NCI-H2196 treated with DMSO at 0.1 percent for 48 hours (cell line): ENCODE data around the gene MATN1.

Source experiments
- DNase-seq: peaks from one replicate; lab custom pipeline; 2025; ENCODE audit not compliant: unreplicated experiment; lab: John Stamatoyannopoulos, UW

The MATN1 gene

GRCh38 chr1:30665216-30666010 lies 58.0 kb downstream of the MATN1 start:
- DNase-seq = no peak

- no peak for DNase-seq
These were observed 59.2 kb downstream of the MATN1 start for GRCh38 chr1:30664103-30664755.

GRCh38 chr1:30663596-30664091 lies 59.7 kb downstream of the MATN1 start:
- DNase-seq = no peak

GRCh38 chr1:30662291-30662840 lies 61.0 kb downstream of the MATN1 start:
- DNase-seq = no peak

- no peak for DNase-seq
These were observed 62.1 kb downstream of the MATN1 start for GRCh38 chr1:30661311-30661710.
